ENCODE results near the gene ANKS1A. TPM values are rescaled to one million over a fixed set of nuclear protein-coding genes. Genes with fewer than 3 reads are reported as not detected.

The ANKS1A gene
- total and polyA plus RNA-seq, 2 of the 4 experiments (the other 2 are of a cell fraction) = 7.2 to 7.5 TPM

GRCh38 chr6:35091346-35092083 is 202.5 kb downstream of the ANKS1A start:
- no peak overlapping the region for H3K4me3 ChIP-seq (ENCODE audit: insufficient read depth, low read depth, low read length)
- TF ChIP-seq CTCF (conservative IDR thresholded peaks at IDR 0.05; ENCODE audit: low read depth, low read length) (no peak), MXI1 (IDR thresholded peaks at IDR 0.05; ENCODE audit: borderline replicate concordance, low read depth, low read length) (no peak), RAD21 (IDR thresholded peaks at IDR 0.05; ENCODE audit: low read length) (no peak), BHLHE40 (IDR thresholded peaks at IDR 0.05; ENCODE audit: low read depth, low read length) (no peak), MAFK (IDR thresholded peaks at IDR 0.05; ENCODE audit: low read depth, low read length) (no peak), MAZ (IDR thresholded peaks at IDR 0.05; ENCODE audit: borderline replicate concordance, low read depth, low read length) (no peak), SMC3 (IDR thresholded peaks at IDR 0.05; ENCODE audit: low read depth, low read length) (no peak), RCOR1 (IDR thresholded peaks at IDR 0.05; ENCODE audit: insufficient replicate concordance, low read length) (no peak)
- no peak overlapping the region for H2AFZ ChIP-seq (replicated peaks; ENCODE audit: low read length, poor library complexity)
- peaks cover 38% of the 10 kb centered on the region for H3K4me1 ChIP-seq (ENCODE audit: control insufficient read depth, insufficient read depth, low read length)
- ChIA-PET CTCF (interaction anchor here (0.6 kb wide), 2 partner anchors 12 to 532 kb away, joined by 3 read pairs; no protein-coding TSS in a partner anchor), POLR2A (ENCODE audit: unreplicated experiment) (no interaction called here)
- dilution Hi-C loops (cut with HindIII; ENCODE audit: low sequenced_read_pairs, unreplicated experiment) (no loop called here), intact Hi-C loops (cut with micrococcal nuclease) (no loop called here), in situ Hi-C loops (cut with MboI; ENCODE audit: low sequenced_read_pairs) (no loop called here)
- peak overlapping the region; percentile 17 for H2BK5ac ChIP-seq (ENCODE audit: low read depth, low read length, poor library complexity, severe bottlenecking)
- H3K56ac ChIP-seq (ENCODE audit: extremely low read depth, insufficient read depth, low read length) = no peak overlapping the region
- no peaks in the 10 kb centered on the region for H3K27me3 ChIP-seq (ENCODE audit: control insufficient read depth, insufficient read depth, low read length)
- peak overlapping the region; percentile 68 for H3K4ac ChIP-seq (ENCODE audit: low read depth, low read length)
- WGBS, 2 experiments (ENCODE audit: extremely low coverage in 2 of 2, insufficient read length in 1 of 2) = 56% methylated on average over 9 of the region's 18 CpGs; no CpG with 5 or more reads in 1 of the 2 experiments
- H3K14ac ChIP-seq (replicated peaks; ENCODE audit: low read depth, low read length) = peak overlapping the region; percentile 2
- peak overlapping the region; percentile 29; the same call in 1 of the 2 replicates for H2BK20ac ChIP-seq (ENCODE audit: low read depth, low read length)
- H3K4me2 ChIP-seq (ENCODE audit: low read depth, low read length) = peak overlapping the region; percentile 15
- H3K23ac ChIP-seq (ENCODE audit: low read depth, low read length) = peak overlapping the region; percentile 33; the same call in 1 of the 2 replicates
- peaks cover 24% of the 10 kb centered on the region for H3K36me3 ChIP-seq (ENCODE audit: control insufficient read depth, insufficient read depth, low read length)
- H3K9ac ChIP-seq (ENCODE audit: low read depth, low read length) = no peak overlapping the region
- H4K8ac ChIP-seq (ENCODE audit: low read depth in 2 of 2, low read length in 2 of 2) = peak overlapping the region in 1 of 2 experiments; percentile 25; a peak in 1 of 4 replicates
- H3K27ac ChIP-seq (ENCODE audit: insufficient read depth, low read length) = peak overlapping the region; percentile 53; the same call in 1 of the 2 replicates
- ATAC-seq (ENCODE audit: low read depth) (peak; percentile 15), DNase-seq (peak; percentile 55)
- no peaks in the 10 kb centered on the region for H4K20me1 ChIP-seq (ENCODE audit: insufficient read depth, low read length)
- H2BK120ac ChIP-seq (ENCODE audit: low read depth, low read length) = peak overlapping the region; percentile 74
- peak overlapping the region; percentile 48 for H4K91ac ChIP-seq (ENCODE audit: insufficient read depth, low read depth, low read length)
- peaks cover 33% of the 10 kb centered on the region for H3K9me1 ChIP-seq (ENCODE audit: insufficient read depth, low read length)
- peak overlapping the region; percentile 40 for H4K5ac ChIP-seq (ENCODE audit: low read depth, low read length)
- H2AK9ac ChIP-seq (replicated peaks; ENCODE audit: low read depth, low read length, poor library complexity) = peak overlapping the region; percentile 10
- H3K9me3 ChIP-seq (ENCODE audit: control insufficient read depth, insufficient read depth, low read length) = no peaks in the 10 kb centered on the region
- H3K18ac ChIP-seq (ENCODE audit: low read depth, low read length) = peak overlapping the region; percentile 63
- no peaks in the 10 kb centered on the region for H3K79me1 ChIP-seq (ENCODE audit: low read depth in 1 of 2, low read length in 2 of 2)
- no TSS peak for BruUV-seq (replicated peaks)
- peak overlapping the region; percentile 10; the same call in 1 of the 3 replicates for H2BK15ac ChIP-seq (ENCODE audit: low read depth, low read length)
- H2AK5ac ChIP-seq (ENCODE audit: low read depth, low read length) = peak overlapping the region; percentile 74

Measured in IMR-90 (cell line).